Measurements from ENCODE around the gene DBH. TPM values are rescaled to one million over a fixed set of nuclear protein-coding genes. Genes with fewer than 3 reads are reported as not detected.

The DBH gene
- polyA plus RNA-seq, 3 donors: not detected

GRCh38 chr9:133645021-133645765 lies 9.0 kb downstream of the DBH start:
- H3K79me2 ChIP-seq (ENCODE audit: insufficient read depth, low read length): no peaks in the 10 kb centered on the region
- no peak overlapping the region for H2AFZ ChIP-seq (ENCODE audit: insufficient read depth, low read depth, low read length, poor library complexity, severe bottlenecking)

GRCh38 chr9:133647148-133647547 lies 11.0 kb downstream of the DBH start:
- Mint-ChIP-seq H3K27ac (no peak overlapping the region), H3K36me3 (no peaks in the 10 kb centered on the region), H3K4me3 (no peak overlapping the region), H3K27me3 (ENCODE audit: low read depth in 3 of 3) (peaks cover 4 to 8% (median 6%) of the 10 kb centered on the region in 3 donors), H3K9me3 (no peaks in the 10 kb centered on the region), H3K4me1 (no peaks in the 10 kb centered on the region)
- Histone ChIP-seq H3K4me3 (replicated peaks in 1 of 3; ENCODE audit: low read depth in 2 of 3, low read length in 3 of 3) (no peak overlapping the region), H3K4me2 (replicated peaks; ENCODE audit: extremely low read depth, low read length, poor library complexity, severe bottlenecking) (no peak overlapping the region), H3K36me3 (replicated peaks in 1 of 2; ENCODE audit: control insufficient read depth in 1 of 2, insufficient read depth in 2 of 2, low read length in 2 of 2) (no peaks in the 10 kb centered on the region), H3K27ac (ENCODE audit: low read depth in 1 of 2, low read length in 2 of 2) (no peak overlapping the region), H3K9ac (ENCODE audit: insufficient read depth, low read length, poor library complexity, severe bottlenecking) (no peak overlapping the region), H3K9me3 (replicated peaks in 1 of 2; ENCODE audit: control insufficient read depth in 1 of 2, insufficient read depth in 1 of 2, low read length in 2 of 2) (no peaks in the 10 kb centered on the region), H3K4me1 (ENCODE audit: control insufficient read depth in 1 of 2, insufficient read depth in 2 of 2, low read length in 2 of 2) (no peaks in the 10 kb centered on the region), H4K20me1 (ENCODE audit: insufficient read depth, low read length) (no peaks in the 10 kb centered on the region), H3K27me3 (ENCODE audit: control insufficient read depth in 2 of 2, insufficient read depth in 2 of 2, low read length in 2 of 2) (no peaks in the 10 kb centered on the region), H3K79me2 (ENCODE audit: insufficient read depth, low read length) (no peaks in the 10 kb centered on the region), H2AFZ (ENCODE audit: insufficient read depth, low read depth, low read length, poor library complexity, severe bottlenecking) (no peak overlapping the region)
- no peak for DNase-seq
- 88% methylated on average over 7 of the region's 7 CpGs for WGBS (ENCODE audit: insufficient coverage)
- intact Hi-C loops (cut with micrococcal nuclease): no loop called here
- no peak for TF ChIP-seq CTCF (IDR thresholded peaks at IDR 0.05)

More at GRCh38 chr9:133645021-133645765, 9.0 kb downstream of the DBH start:
- no peak for DNase-seq
- no peak overlapping the region for H3K27ac ChIP-seq (ENCODE audit: low read depth in 1 of 2, low read length in 2 of 2)
- no peaks in the 10 kb centered on the region for H3K9me3 Mint-ChIP-seq
- no peak overlapping the region for H3K27ac Mint-ChIP-seq
- no peak overlapping the region for H3K4me3 ChIP-seq (replicated peaks in 1 of 3; ENCODE audit: low read depth in 2 of 3, low read length in 3 of 3)
- no peaks in the 10 kb centered on the region for H3K9me3 ChIP-seq (replicated peaks in 1 of 2; ENCODE audit: control insufficient read depth in 1 of 2, insufficient read depth in 1 of 2, low read length in 2 of 2)
- peaks cover 5 to 11% (median 6%) of the 10 kb centered on the region in 3 donors for H3K27me3 Mint-ChIP-seq (ENCODE audit: low read depth in 3 of 3)
- no peaks in the 10 kb centered on the region for H3K4me1 ChIP-seq (ENCODE audit: control insufficient read depth in 1 of 2, insufficient read depth in 2 of 2, low read length in 2 of 2)
- WGBS (ENCODE audit: insufficient coverage): 38% methylated on average over 7 of the region's 10 CpGs
- H3K4me2 ChIP-seq (replicated peaks; ENCODE audit: extremely low read depth, low read length, poor library complexity, severe bottlenecking): no peak overlapping the region
- H3K36me3 ChIP-seq (replicated peaks in 1 of 2; ENCODE audit: control insufficient read depth in 1 of 2, insufficient read depth in 2 of 2, low read length in 2 of 2): no peaks in the 10 kb centered on the region
- no peak for TF ChIP-seq CTCF (IDR thresholded peaks at IDR 0.05)
- no peak overlapping the region for H3K4me3 Mint-ChIP-seq
- no peaks in the 10 kb centered on the region for H4K20me1 ChIP-seq (ENCODE audit: insufficient read depth, low read length)
- no peaks in the 10 kb centered on the region for H3K36me3 Mint-ChIP-seq
- H3K27me3 ChIP-seq (ENCODE audit: control insufficient read depth in 2 of 2, insufficient read depth in 2 of 2, low read length in 2 of 2): no peaks in the 10 kb centered on the region
- no peaks in the 10 kb centered on the region for H3K4me1 Mint-ChIP-seq
- H3K9ac ChIP-seq (ENCODE audit: insufficient read depth, low read length, poor library complexity, severe bottlenecking): no peak overlapping the region
- intact Hi-C loops (cut with micrococcal nuclease): no loop called here

Measured in CD14-positive monocyte (primary cell).